ENCODE data around the gene SMO.

- TF ChIP-seq, protein P1, sequence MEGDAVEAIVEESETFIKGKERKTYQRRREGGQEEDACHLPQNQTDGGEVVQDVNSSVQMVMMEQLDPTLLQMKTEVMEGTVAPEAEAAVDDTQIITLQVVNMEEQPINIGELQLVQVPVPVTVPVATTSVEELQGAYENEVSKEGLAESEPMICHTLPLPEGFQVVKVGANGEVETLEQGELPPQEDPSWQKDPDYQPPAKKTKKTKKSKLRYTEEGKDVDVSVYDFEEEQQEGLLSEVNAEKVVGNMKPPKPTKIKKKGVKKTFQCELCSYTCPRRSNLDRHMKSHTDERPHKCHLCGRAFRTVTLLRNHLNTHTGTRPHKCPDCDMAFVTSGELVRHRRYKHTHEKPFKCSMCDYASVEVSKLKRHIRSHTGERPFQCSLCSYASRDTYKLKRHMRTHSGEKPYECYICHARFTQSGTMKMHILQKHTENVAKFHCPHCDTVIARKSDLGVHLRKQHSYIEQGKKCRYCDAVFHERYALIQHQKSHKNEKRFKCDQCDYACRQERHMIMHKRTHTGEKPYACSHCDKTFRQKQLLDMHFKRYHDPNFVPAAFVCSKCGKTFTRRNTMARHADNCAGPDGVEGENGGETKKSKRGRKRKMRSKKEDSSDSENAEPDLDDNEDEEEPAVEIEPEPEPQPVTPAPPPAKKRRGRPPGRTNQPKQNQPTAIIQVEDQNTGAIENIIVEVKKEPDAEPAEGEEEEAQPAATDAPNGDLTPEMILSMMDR (IDR thresholded peaks at IDR 0.05), result no peak
- peak; percentile 31 for TF ChIP-seq POLR2A (IDR thresholded peaks at IDR 0.05)
Measured at GRCh38 chr7:129144095-129144833, 44.2 kb upstream of the SMO start, which contains the start of gene TSPAN33.
